ENCODE results near the gene USE1.

DNA sequence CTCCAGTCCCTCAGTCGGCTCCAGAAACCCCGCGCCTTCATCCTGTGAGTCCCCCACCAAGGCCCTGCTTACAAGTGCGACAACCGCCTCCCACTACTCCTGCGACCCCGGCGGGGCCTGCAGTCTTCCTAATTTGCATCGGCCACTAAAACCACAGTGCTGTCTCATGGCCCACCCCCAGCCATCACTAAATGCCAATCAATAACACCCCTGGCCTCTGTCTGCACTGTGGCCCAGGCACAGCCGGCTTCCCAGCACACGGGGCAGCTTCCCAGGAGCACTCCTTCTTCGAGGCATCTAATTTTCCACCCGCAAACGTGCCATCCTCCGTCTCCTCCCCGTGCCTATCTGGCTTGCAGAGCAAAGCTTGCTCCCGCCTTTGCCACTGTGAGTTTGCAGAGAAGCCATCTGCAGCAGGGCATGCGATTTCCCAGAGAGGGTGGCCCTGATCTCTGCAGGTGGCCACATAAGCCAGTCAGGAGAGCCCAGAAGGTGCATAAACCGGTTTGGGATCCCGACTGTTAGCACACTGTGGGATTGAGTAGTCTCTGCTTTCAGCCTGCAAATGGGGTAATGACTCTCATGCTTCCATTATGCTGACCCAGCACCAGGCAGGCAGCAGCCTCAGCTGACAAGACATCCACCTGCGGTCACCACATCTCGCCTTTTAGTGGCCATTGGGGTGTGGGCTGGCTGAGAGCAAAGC, 34.0 kb upstream of the USE1 start:
- TF ChIP-seq POLR2A (IDR thresholded peaks at IDR 0.05; ENCODE audit: low read depth, low read length) (no peak), TAF1 (IDR thresholded peaks at IDR 0.05; ENCODE audit: low read depth, low read length) (no peak), POLR2AphosphoS5 (IDR thresholded peaks at IDR 0.05; ENCODE audit: low read depth, low read length) (no peak)
